Progenitor cell of endocrine pancreas (in vitro differentiated cells): Measurements from ENCODE around the gene DBP. TPM values are rescaled to one million over a fixed set of nuclear protein-coding genes. Genes with fewer than 3 reads are reported as not detected.

Source experiments
- DNase-seq: peaks from one replicate; pipeline ENCODE4 v3.0.0; 2021; ENCODE audit warnings: low spot score; ENCODE audit not compliant: unreplicated experiment
- H3K27ac Mint-ChIP-seq: 2 replicates; pipeline ENCODE4 v1.8.0; 2021; ENCODE audit warnings: mild to moderate bottlenecking, moderate library complexity, mixed read lengths
- H3K27me3 Mint-ChIP-seq: 2 replicates; pipeline ENCODE4 v1.8.0; 2021; ENCODE audit warnings: mixed read lengths
- H3K36me3 Mint-ChIP-seq: 2 replicates; pipeline ENCODE4 v1.8.0; 2022; ENCODE audit warnings: mixed read lengths; ENCODE audit not compliant: insufficient read depth
- H3K4me1 Mint-ChIP-seq: 2 replicates; pipeline ENCODE4 v1.8.0; 2021; ENCODE audit warnings: low read depth, mixed read lengths
- H3K4me3 Mint-ChIP-seq: 2 replicates; pipeline ENCODE4 v1.8.0; 2021; ENCODE audit warnings: low read depth, mild to moderate bottlenecking, moderate library complexity, mixed read lengths
- H3K9me3 Mint-ChIP-seq: 2 replicates; pipeline ENCODE4 v1.8.0; 2021; ENCODE audit warnings: low read depth, mixed read lengths
- total RNA-seq: library from RNA; stranded (reverse); gene quantifications from 2 replicates; pipeline ENCODE4 v1.2.1, GENCODE V29; 2021
- TF ChIP-seq, protein P1 (sequence below): fragments of 200-600 bp; sonication (generic); IDR thresholded peaks from one replicate; pipeline ENCODE4 v1.5.0; 2021; ENCODE audit warnings: antibody characterized with exemption, mild to moderate bottlenecking; ENCODE audit not compliant: unreplicated experiment

Gene DBP
- total RNA-seq, 1 donor from 2014 or later: 5.3 TPM

DNA sequence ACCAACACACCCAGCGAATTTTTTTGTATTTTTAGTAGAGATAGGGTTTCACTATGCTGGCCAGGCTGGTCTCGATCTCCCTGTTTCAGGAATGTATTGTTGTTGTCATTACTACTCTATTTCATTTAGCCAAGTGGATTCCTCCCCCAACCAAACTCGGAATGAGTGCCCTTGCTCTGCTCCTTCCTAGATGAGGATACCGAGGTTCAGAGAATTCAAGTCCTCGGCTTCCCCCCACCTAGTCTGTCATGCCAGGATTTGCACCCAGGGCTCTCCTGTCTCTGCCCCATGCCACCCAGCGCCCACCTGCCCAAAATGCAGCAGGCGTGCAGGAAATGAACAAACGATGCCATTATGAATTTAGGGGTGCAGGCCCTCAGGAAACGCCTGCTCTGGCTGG, 34.2 kb downstream of the DBP start:
- Mint-ChIP-seq H3K27me3 (peaks cover 3% of the 10 kb centered on the region), H3K27ac (no peak overlapping the region), H3K36me3 (no peaks in the 10 kb centered on the region), H3K9me3 (no peaks in the 10 kb centered on the region), H3K4me3 (no peak overlapping the region), H3K4me1 (peaks cover 2% of the 10 kb centered on the region)
- no peak for DNase-seq
- TF ChIP-seq, protein P1, sequence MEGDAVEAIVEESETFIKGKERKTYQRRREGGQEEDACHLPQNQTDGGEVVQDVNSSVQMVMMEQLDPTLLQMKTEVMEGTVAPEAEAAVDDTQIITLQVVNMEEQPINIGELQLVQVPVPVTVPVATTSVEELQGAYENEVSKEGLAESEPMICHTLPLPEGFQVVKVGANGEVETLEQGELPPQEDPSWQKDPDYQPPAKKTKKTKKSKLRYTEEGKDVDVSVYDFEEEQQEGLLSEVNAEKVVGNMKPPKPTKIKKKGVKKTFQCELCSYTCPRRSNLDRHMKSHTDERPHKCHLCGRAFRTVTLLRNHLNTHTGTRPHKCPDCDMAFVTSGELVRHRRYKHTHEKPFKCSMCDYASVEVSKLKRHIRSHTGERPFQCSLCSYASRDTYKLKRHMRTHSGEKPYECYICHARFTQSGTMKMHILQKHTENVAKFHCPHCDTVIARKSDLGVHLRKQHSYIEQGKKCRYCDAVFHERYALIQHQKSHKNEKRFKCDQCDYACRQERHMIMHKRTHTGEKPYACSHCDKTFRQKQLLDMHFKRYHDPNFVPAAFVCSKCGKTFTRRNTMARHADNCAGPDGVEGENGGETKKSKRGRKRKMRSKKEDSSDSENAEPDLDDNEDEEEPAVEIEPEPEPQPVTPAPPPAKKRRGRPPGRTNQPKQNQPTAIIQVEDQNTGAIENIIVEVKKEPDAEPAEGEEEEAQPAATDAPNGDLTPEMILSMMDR: no peak

GRCh38 chr19:48600679-48601417, 36.3 kb downstream of the DBP start:
- Mint-ChIP-seq H3K36me3 (no peaks in the 10 kb centered on the region), H3K9me3 (no peaks in the 10 kb centered on the region), H3K27ac (no peak overlapping the region), H3K4me1 (peaks cover 2% of the 10 kb centered on the region), H3K27me3 (peaks cover 3% of the 10 kb centered on the region), H3K4me3 (no peak overlapping the region)
- DNase-seq: no peak
- TF ChIP-seq, protein P1: no peak

DNA sequence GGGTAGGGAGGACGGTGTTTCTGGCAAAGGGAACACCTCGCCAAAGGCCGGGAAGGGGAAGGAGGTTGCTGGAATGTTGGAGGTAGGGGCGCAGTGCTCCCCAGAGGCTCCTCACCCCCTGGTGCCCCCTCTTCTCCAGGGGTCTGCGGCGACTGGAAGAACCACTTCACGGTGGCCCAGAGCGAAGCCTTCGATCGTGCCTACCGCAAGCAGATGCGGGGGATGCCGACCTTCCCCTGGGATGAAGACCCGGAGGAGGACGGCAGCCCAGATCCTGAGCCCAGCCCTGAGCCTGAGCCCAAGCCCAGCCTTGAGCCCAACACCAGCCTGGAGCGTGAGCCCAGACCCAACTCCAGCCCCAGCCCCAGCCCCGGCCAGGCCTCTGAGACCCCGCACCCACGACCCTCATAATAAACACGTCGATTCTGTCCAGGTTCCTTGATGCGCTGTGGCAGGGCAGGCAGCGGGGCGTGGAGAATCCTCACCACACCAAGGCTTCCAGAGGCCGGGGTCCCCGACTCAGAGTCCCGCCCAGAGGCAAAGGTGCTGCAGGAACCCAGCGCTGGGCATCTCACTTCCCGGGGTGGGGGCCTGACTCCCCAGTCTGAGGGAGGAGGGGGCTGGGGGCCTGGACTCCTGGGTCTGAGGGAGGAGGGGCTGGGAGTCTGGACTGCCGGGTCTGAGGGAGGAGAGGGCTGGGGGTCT, 38.0 kb downstream of the DBP start:
- Mint-ChIP-seq H3K9me3 (no peaks in the 10 kb centered on the region), H3K27me3 (peaks cover 3% of the 10 kb centered on the region), H3K4me3 (no peak overlapping the region), H3K36me3 (no peaks in the 10 kb centered on the region), H3K4me1 (peaks cover 2% of the 10 kb centered on the region), H3K27ac (no peak overlapping the region)
- DNase-seq: no peak
- TF ChIP-seq, protein P1: no peak

GRCh38 chr19:48596679-48597465, 40.3 kb downstream of the DBP start:
- H3K4me1 Mint-ChIP-seq: no peaks in the 10 kb centered on the region
- H3K27ac Mint-ChIP-seq: no peak overlapping the region
- peaks cover 3% of the 10 kb centered on the region for H3K27me3 Mint-ChIP-seq
- no peak for DNase-seq
- no peaks in the 10 kb centered on the region for H3K9me3 Mint-ChIP-seq
- H3K4me3 Mint-ChIP-seq: no peak overlapping the region
- TF ChIP-seq, protein P1: no peak
- no peaks in the 10 kb centered on the region for H3K36me3 Mint-ChIP-seq

DNA sequence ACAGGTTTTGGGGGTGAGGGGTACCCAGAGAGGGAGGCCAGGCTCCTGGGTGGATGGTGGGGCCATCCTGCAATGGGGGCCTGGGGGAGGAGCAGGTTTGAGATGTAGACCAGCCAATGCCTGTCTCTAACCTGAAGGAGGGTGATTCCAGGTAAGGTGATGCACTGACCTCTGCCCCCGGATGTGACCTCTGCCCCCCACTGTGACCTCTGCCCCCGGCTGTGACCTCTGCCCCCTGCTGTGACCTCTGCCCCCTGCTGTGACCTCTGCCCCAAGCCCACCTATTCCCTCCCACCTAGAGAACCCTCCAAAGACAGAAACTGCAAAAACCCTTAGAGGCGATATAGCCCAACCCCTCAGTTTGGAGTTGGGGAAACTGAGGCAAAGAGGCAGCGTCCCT, 40.9 kb downstream of the DBP start:
- no peak overlapping the region for H3K27ac Mint-ChIP-seq
- H3K4me3 Mint-ChIP-seq: no peak overlapping the region
- H3K27me3 Mint-ChIP-seq: peaks cover 7% of the 10 kb centered on the region
- no peaks in the 10 kb centered on the region for H3K9me3 Mint-ChIP-seq
- H3K36me3 Mint-ChIP-seq: no peaks in the 10 kb centered on the region
- DNase-seq: no peak
- TF ChIP-seq, protein P1: no peak
- H3K4me1 Mint-ChIP-seq: no peaks in the 10 kb centered on the region
